ENCODE measurements around the gene HMGCS2. TPM values are rescaled to one million over a fixed set of nuclear protein-coding genes. Genes with fewer than 3 reads are reported as not detected.

HMGCS2 gene
- total and polyA plus RNA-seq, 9 of the 15 experiments (the other 6 are each of a cell fraction or from before 2014, with no cell fraction given): 0.13 TPM; not detected in 8

DNA sequence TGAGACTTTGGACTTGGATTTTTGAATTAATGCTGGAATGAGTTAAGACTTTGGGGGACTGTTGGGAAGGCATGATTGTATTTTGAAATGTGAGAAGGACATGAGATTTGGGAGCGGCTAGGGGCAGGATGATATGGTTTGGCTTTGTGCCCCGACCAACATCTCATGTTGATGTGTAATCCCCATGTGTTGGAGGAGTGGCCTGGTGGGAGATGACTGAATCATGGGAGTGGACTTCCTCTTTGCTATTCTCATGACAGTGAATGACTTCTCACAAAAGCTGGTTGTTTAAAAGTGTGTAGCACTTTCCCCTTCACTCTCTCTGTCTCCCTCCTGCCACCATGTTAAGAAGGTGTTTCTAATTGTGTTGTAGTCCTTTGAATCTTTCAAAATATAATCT, 66.3 kb downstream of the HMGCS2 start:
- POLR2A ChIA-PET: interaction anchor here (1.5 kb wide), 1 partner anchor 9 kb away, joined by 5 read pairs; the partner anchor contains the start of gene PHGDH
- Histone ChIP-seq H3K79me2 (ENCODE audit: control insufficient read depth, insufficient read depth, low read length) (no peaks in the 10 kb centered on the region), H3K9me3 (replicated peaks; ENCODE audit: control insufficient read depth, insufficient read depth, low read depth, low read length) (peaks cover 2% of the 10 kb centered on the region; the same call in 1 of the 2 replicates), H3K9me1 (ENCODE audit: control insufficient read depth, insufficient read depth, low read length) (no peaks in the 10 kb centered on the region), H3K4me2 (ENCODE audit: insufficient read depth, low read length) (no peak overlapping the region), H3K36me3 (ENCODE audit: control insufficient read depth, insufficient read depth, low read length) (no peaks in the 10 kb centered on the region), H3K27me3 (ENCODE audit: control insufficient read depth in 2 of 2, insufficient read depth in 2 of 2, low read length in 2 of 2) (peaks cover 2 to 5% of the 10 kb centered on the region in 2 experiments; a peak in 2 of 5 replicates), H2AFZ (ENCODE audit: low read depth, low read length) (no peak overlapping the region), H3K4me1 (replicated peaks in 1 of 2; ENCODE audit: control insufficient read depth in 2 of 2, insufficient read depth in 2 of 2, low read length in 2 of 2) (no peaks in the 10 kb centered on the region), H3K4me3 (no peak overlapping the region), H4K20me1 (replicated peaks; ENCODE audit: control insufficient read depth, insufficient read depth, low read length) (no peaks in the 10 kb centered on the region), H3K27ac (ENCODE audit: extremely low read depth, low read depth, low read length) (no peak overlapping the region), H3K9ac (ENCODE audit: insufficient read depth in 1 of 2, low read depth in 2 of 2, low read length in 2 of 2) (no peak overlapping the region)
- DNase-seq (ENCODE audit: extremely low read depth in 1 of 4, low spot score in 3 of 4) (no peak), FAIRE-seq (no peak), ATAC-seq (no peak)
- TF ChIP-seq ZNF143 (CRISPR knock-in tag; IDR thresholded peaks at IDR 0.05): no peak
- no peak for TF ChIP-seq SIN3B (IDR thresholded peaks at IDR 0.05; ENCODE audit: low read depth)
- no peak for TF ChIP-seq ADNP (tag; IDR thresholded peaks at IDR 0.05)
- no peak for TF ChIP-seq BCOR (IDR thresholded peaks at IDR 0.05)
- TF ChIP-seq FOXP1 (CRISPR knock-in tag; IDR thresholded peaks at IDR 0.05): no peak
- no peak for TF ChIP-seq MEF2A (IDR thresholded peaks at IDR 0.05; ENCODE audit: control insufficient read depth, low read depth, low read length)
- TF ChIP-seq, protein P1, sequence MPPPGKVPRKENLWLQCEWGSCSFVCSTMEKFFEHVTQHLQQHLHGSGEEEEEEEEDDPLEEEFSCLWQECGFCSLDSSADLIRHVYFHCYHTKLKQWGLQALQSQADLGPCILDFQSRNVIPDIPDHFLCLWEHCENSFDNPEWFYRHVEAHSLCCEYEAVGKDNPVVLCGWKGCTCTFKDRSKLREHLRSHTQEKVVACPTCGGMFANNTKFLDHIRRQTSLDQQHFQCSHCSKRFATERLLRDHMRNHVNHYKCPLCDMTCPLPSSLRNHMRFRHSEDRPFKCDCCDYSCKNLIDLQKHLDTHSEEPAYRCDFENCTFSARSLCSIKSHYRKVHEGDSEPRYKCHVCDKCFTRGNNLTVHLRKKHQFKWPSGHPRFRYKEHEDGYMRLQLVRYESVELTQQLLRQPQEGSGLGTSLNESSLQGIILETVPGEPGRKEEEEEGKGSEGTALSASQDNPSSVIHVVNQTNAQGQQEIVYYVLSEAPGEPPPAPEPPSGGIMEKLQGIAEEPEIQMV (tag; conservative IDR thresholded peaks at IDR 0.05; ENCODE audit: low read depth): no peak
- TF ChIP-seq SMARCA5 (IDR thresholded peaks at IDR 0.05): no peak
- no peak for TF ChIP-seq ZNF134 (CRISPR knock-in tag; conservative IDR thresholded peaks at IDR 0.05)
- no peak for TF ChIP-seq PHF20 (IDR thresholded peaks at IDR 0.05; ENCODE audit: partially characterized antibody)
- no peak for TF ChIP-seq NFATC3 (IDR thresholded peaks at IDR 0.05)
- TF ChIP-seq, protein P2, sequence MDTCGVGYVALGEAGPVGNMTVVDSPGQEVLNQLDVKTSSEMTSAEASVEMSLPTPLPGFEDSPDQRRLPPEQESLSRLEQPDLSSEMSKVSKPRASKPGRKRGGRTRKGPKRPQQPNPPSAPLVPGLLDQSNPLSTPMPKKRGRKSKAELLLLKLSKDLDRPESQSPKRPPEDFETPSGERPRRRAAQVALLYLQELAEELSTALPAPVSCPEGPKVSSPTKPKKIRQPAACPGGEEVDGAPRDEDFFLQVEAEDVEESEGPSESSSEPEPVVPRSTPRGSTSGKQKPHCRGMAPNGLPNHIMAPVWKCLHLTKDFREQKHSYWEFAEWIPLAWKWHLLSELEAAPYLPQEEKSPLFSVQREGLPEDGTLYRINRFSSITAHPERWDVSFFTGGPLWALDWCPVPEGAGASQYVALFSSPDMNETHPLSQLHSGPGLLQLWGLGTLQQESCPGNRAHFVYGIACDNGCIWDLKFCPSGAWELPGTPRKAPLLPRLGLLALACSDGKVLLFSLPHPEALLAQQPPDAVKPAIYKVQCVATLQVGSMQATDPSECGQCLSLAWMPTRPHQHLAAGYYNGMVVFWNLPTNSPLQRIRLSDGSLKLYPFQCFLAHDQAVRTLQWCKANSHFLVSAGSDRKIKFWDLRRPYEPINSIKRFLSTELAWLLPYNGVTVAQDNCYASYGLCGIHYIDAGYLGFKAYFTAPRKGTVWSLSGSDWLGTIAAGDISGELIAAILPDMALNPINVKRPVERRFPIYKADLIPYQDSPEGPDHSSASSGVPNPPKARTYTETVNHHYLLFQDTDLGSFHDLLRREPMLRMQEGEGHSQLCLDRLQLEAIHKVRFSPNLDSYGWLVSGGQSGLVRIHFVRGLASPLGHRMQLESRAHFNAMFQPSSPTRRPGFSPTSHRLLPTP (IDR thresholded peaks at IDR 0.05; ENCODE audit: borderline replicate concordance, extremely low read depth, insufficient read length): no peak
- no peak for TF ChIP-seq ZNF609 (CRISPR knock-in tag; IDR thresholded peaks at IDR 0.05; ENCODE audit: borderline replicate concordance)
- TF ChIP-seq JUN (IDR thresholded peaks at IDR 0.05; ENCODE audit: borderline replicate concordance, low read depth, low read length): no peak
- no peak for TF ChIP-seq JUN (CRISPR knock-in tag; IDR thresholded peaks at IDR 0.05; ENCODE audit: borderline replicate concordance)
- intact Hi-C loops (cut with micrococcal nuclease) (no loop called here), in situ Hi-C loops (cut with MboI) (no loop called here)
- no TSS peak for BruUV-seq (replicated peaks)
- CTCF ChIA-PET (ENCODE audit: low intra/inter-chr PET ratio): no interaction called here
- 0% methylated on average over 2 of the region's 2 CpGs for whole genome bisulfite sequencing (ENCODE audit: insufficient coverage, low coverage, missing lambda C conversion rate)

All from K562 (cell line).